Measurements from ENCODE around the gene ARTN. TPM values are rescaled to one million over a fixed set of nuclear protein-coding genes. Genes with fewer than 3 reads are reported as not detected.
A peak's percentile ranks its signal among the peaks of the same experiment; 100 is the strongest.

ARTN gene
- total and polyA plus RNA-seq, 4 donors = 0.61 to 3.2 (median 1.9) TPM; not detected in 1

GRCh38 chr1:43904660-43905551, 28.7 kb upstream of the ARTN start:
- DNase-seq (ENCODE audit: low read depth in 4 of 6, low spot score in 6 of 6) = no peak
- Histone ChIP-seq H3K36me3 (ENCODE audit: control insufficient read depth, insufficient read depth, low read length) (peaks cover 29% of the 10 kb centered on the region), H3K27me3 (ENCODE audit: control insufficient read depth, insufficient read depth, low read length) (no peaks in the 10 kb centered on the region), H3K9me3 (ENCODE audit: control insufficient read depth, insufficient read depth, low read length) (no peaks in the 10 kb centered on the region), H3K27ac (ENCODE audit: low read depth, low read length) (no peak overlapping the region), H3K4me3 (ENCODE audit: low read depth, low read length) (no peak overlapping the region), H3K4me1 (ENCODE audit: control insufficient read depth, insufficient read depth, low read length) (no peaks in the 10 kb centered on the region)
- WGBS (ENCODE audit: insufficient coverage) = 67% methylated on average over 6 of the region's 7 CpGs

- H3K4me1 ChIP-seq (ENCODE audit: control insufficient read depth, insufficient read depth, low read length) = no peaks in the 10 kb centered on the region
- peaks cover 18% of the 10 kb centered on the region for H3K36me3 ChIP-seq (ENCODE audit: control insufficient read depth, insufficient read depth, low read length)
- no peak overlapping the region for H3K27ac ChIP-seq (ENCODE audit: low read depth, low read length)
- no peaks in the 10 kb centered on the region for H3K27me3 ChIP-seq (ENCODE audit: control insufficient read depth, insufficient read depth, low read length)
- DNase-seq (ENCODE audit: low read depth in 4 of 6, low spot score in 6 of 6) = no peak
- H3K4me3 ChIP-seq (ENCODE audit: low read depth, low read length) = no peak overlapping the region
- WGBS (ENCODE audit: insufficient coverage) = 100% methylated on average over 1 of the region's 2 CpGs
- H3K9me3 ChIP-seq (ENCODE audit: control insufficient read depth, insufficient read depth, low read length) = no peaks in the 10 kb centered on the region
Measured at GRCh38 chr1:43908226-43908625, 25.4 kb upstream of the ARTN start.

- H3K36me3 ChIP-seq (ENCODE audit: control insufficient read depth, insufficient read depth, low read length) = peaks cover 18% of the 10 kb centered on the region
- no peak overlapping the region for H3K27ac ChIP-seq (ENCODE audit: low read depth, low read length)
- 93% methylated on average over 3 of the region's 5 CpGs for WGBS (ENCODE audit: insufficient coverage)
- H3K9me3 ChIP-seq (ENCODE audit: control insufficient read depth, insufficient read depth, low read length) = no peaks in the 10 kb centered on the region
- peaks cover 4% of the 10 kb centered on the region for H3K4me1 ChIP-seq (ENCODE audit: control insufficient read depth, insufficient read depth, low read length)
- no peak for DNase-seq (ENCODE audit: low read depth in 4 of 6, low spot score in 6 of 6)
- no peak overlapping the region for H3K4me3 ChIP-seq (ENCODE audit: low read depth, low read length)
- no peaks in the 10 kb centered on the region for H3K27me3 ChIP-seq (ENCODE audit: control insufficient read depth, insufficient read depth, low read length)
Measured at GRCh38 chr1:43908858-43909257, 24.7 kb upstream of the ARTN start.

- H3K4me1 ChIP-seq (ENCODE audit: control insufficient read depth, insufficient read depth, low read length) = peaks cover 4% of the 10 kb centered on the region
- peaks cover 12% of the 10 kb centered on the region for H3K36me3 ChIP-seq (ENCODE audit: control insufficient read depth, insufficient read depth, low read length)
- no peaks in the 10 kb centered on the region for H3K9me3 ChIP-seq (ENCODE audit: control insufficient read depth, insufficient read depth, low read length)
- no peak overlapping the region for H3K27ac ChIP-seq (ENCODE audit: low read depth, low read length)
- H3K27me3 ChIP-seq (ENCODE audit: control insufficient read depth, insufficient read depth, low read length) = no peaks in the 10 kb centered on the region
- WGBS (ENCODE audit: insufficient coverage) = 100% methylated on average over 1 of the region's 1 CpG
- H3K4me3 ChIP-seq (ENCODE audit: low read depth, low read length) = no peak overlapping the region
- no peak for DNase-seq (ENCODE audit: low read depth in 4 of 6, low spot score in 6 of 6)
Measured at GRCh38 chr1:43910343-43910742, 23.3 kb upstream of the ARTN start.

GRCh38 chr1:43912607-43913006, 21.0 kb upstream of the ARTN start:
- peaks cover 9% of the 10 kb centered on the region for H3K36me3 ChIP-seq (ENCODE audit: control insufficient read depth, insufficient read depth, low read length)
- peaks cover 4% of the 10 kb centered on the region for H3K4me1 ChIP-seq (ENCODE audit: control insufficient read depth, insufficient read depth, low read length)
- no peaks in the 10 kb centered on the region for H3K27me3 ChIP-seq (ENCODE audit: control insufficient read depth, insufficient read depth, low read length)
- no peak overlapping the region for H3K4me3 ChIP-seq (ENCODE audit: low read depth, low read length)
- peak in 2 of 6 donors; percentile 5 to 9 for DNase-seq (ENCODE audit: low read depth in 4 of 6, low spot score in 6 of 6)
- 29% methylated on average over 1 of the region's 2 CpGs for WGBS (ENCODE audit: insufficient coverage)
- H3K9me3 ChIP-seq (ENCODE audit: control insufficient read depth, insufficient read depth, low read length) = no peaks in the 10 kb centered on the region
- no peak overlapping the region for H3K27ac ChIP-seq (ENCODE audit: low read depth, low read length)

GRCh38 chr1:43913051-43913501, 20.5 kb upstream of the ARTN start:
- peaks cover 4% of the 10 kb centered on the region for H3K4me1 ChIP-seq (ENCODE audit: control insufficient read depth, insufficient read depth, low read length)
- no peak overlapping the region for H3K27ac ChIP-seq (ENCODE audit: low read depth, low read length)
- no peak overlapping the region for H3K4me3 ChIP-seq (ENCODE audit: low read depth, low read length)
- no peaks in the 10 kb centered on the region for H3K27me3 ChIP-seq (ENCODE audit: control insufficient read depth, insufficient read depth, low read length)
- 83% methylated on average over 1 of the region's 7 CpGs for WGBS (ENCODE audit: insufficient coverage)
- peak in 1 of 6 donors; percentile 18 for DNase-seq (ENCODE audit: low read depth in 4 of 6, low spot score in 6 of 6)
- H3K36me3 ChIP-seq (ENCODE audit: control insufficient read depth, insufficient read depth, low read length) = peaks cover 9% of the 10 kb centered on the region
- no peaks in the 10 kb centered on the region for H3K9me3 ChIP-seq (ENCODE audit: control insufficient read depth, insufficient read depth, low read length)

- peak in 1 of 6 donors; percentile 11 for DNase-seq (ENCODE audit: low read depth in 4 of 6, low spot score in 6 of 6)
- peaks cover 4% of the 10 kb centered on the region for H3K4me1 ChIP-seq (ENCODE audit: control insufficient read depth, insufficient read depth, low read length)
- peaks cover 9% of the 10 kb centered on the region for H3K36me3 ChIP-seq (ENCODE audit: control insufficient read depth, insufficient read depth, low read length)
- H3K4me3 ChIP-seq (ENCODE audit: low read depth, low read length) = no peak overlapping the region
- WGBS (ENCODE audit: insufficient coverage) = 68% methylated on average over 13 of the region's 18 CpGs
- H3K27me3 ChIP-seq (ENCODE audit: control insufficient read depth, insufficient read depth, low read length) = no peaks in the 10 kb centered on the region
- H3K27ac ChIP-seq (ENCODE audit: low read depth, low read length) = no peak overlapping the region
- H3K9me3 ChIP-seq (ENCODE audit: control insufficient read depth, insufficient read depth, low read length) = no peaks in the 10 kb centered on the region
Measured at GRCh38 chr1:43913666-43914360, 19.8 kb upstream of the ARTN start.

GRCh38 chr1:43914576-43915525, 18.8 kb upstream of the ARTN start:
- DNase-seq (ENCODE audit: low read depth in 4 of 6, low spot score in 6 of 6) = no peak
- Histone ChIP-seq H3K4me1 (ENCODE audit: control insufficient read depth, insufficient read depth, low read length) (peaks cover 4% of the 10 kb centered on the region), H3K9me3 (ENCODE audit: control insufficient read depth, insufficient read depth, low read length) (no peaks in the 10 kb centered on the region), H3K36me3 (ENCODE audit: control insufficient read depth, insufficient read depth, low read length) (peaks cover 10% of the 10 kb centered on the region), H3K27me3 (ENCODE audit: control insufficient read depth, insufficient read depth, low read length) (no peaks in the 10 kb centered on the region), H3K27ac (ENCODE audit: low read depth, low read length) (no peak overlapping the region), H3K4me3 (ENCODE audit: low read depth, low read length) (no peak overlapping the region)
- WGBS (ENCODE audit: insufficient coverage) = 82% methylated on average over 11 of the region's 13 CpGs

- Histone ChIP-seq H3K4me1 (ENCODE audit: control insufficient read depth, insufficient read depth, low read length) (no peaks in the 10 kb centered on the region), H3K27me3 (ENCODE audit: control insufficient read depth, insufficient read depth, low read length) (no peaks in the 10 kb centered on the region), H3K4me3 (ENCODE audit: low read depth, low read length) (no peak overlapping the region), H3K27ac (ENCODE audit: low read depth, low read length) (no peak overlapping the region), H3K9me3 (ENCODE audit: control insufficient read depth, insufficient read depth, low read length) (no peaks in the 10 kb centered on the region), H3K36me3 (ENCODE audit: control insufficient read depth, insufficient read depth, low read length) (peaks cover 30% of the 10 kb centered on the region)
- WGBS (ENCODE audit: insufficient coverage) = 92% methylated on average over 7 of the region's 7 CpGs
- no peak for DNase-seq (ENCODE audit: low read depth in 4 of 6, low spot score in 6 of 6)
Measured at GRCh38 chr1:43919906-43920305, 13.7 kb upstream of the ARTN start.
